Gastroesophageal sphincter (tissue), 4 donors: ENCODE data around the gene RNF32. TPM values are rescaled to one million over a fixed set of nuclear protein-coding genes. Genes with fewer than 3 reads are reported as not detected.

Experiments
- ATAC-seq: fragments of 150-250 bp; one replicate; pipeline ENCODE4 v1.9.1; 2016; ENCODE audit warnings: mild to moderate bottlenecking, moderate library complexity
- H3K27ac ChIP-seq, 4 donors: fragments of 200-600 bp; sonication (generic) in 3 of 4; 1 replicate in 3 of 4; 2 replicates in 1 of 4; pipeline ENCODE4 v1.5.1; 2016 to 2019
- H3K27me3 ChIP-seq: fragments of 200-600 bp; sonication (generic); one replicate; pipeline ENCODE4 v1.5.1; 2019
- H3K36me3 ChIP-seq, 2 donors: fragments of 200-600 bp; sonication (generic); one replicate each; pipeline ENCODE4 v1.5.1; 2019; ENCODE audit warnings: control low read depth in 1 of 2
- H3K4me1 ChIP-seq, 3 donors: fragments of 200-600 bp; sonication (generic); 1 replicate in 2 of 3; 2 replicates in 1 of 3; pipeline ENCODE4 v1.5.1; 2016 to 2019; ENCODE audit warnings: control low read depth in 2 of 3
- H3K4me3 ChIP-seq, 2 donors: fragments of 200-600 bp; sonication (generic); one replicate each; pipeline ENCODE4 v1.5.1; 2019; ENCODE audit warnings: mild to moderate bottlenecking in 1 of 2, moderate library complexity in 1 of 2
- H3K9me3 ChIP-seq, 3 donors: fragments of 200-600 bp; sonication (generic); one replicate each; pipeline ENCODE4 v1.5.1; 2017 to 2019; ENCODE audit warnings: control low read depth in 2 of 3
- EP300 ChIP-seq: sonication (generic); formaldehyde crosslinking; IDR thresholded peaks from one replicate; pipeline ENCODE4 v1.6.1; 2017; ENCODE audit warnings: antibody characterized with exemption, mild to moderate bottlenecking
- POLR2A ChIP-seq, 2 donors: fragments of 450-650 bp; IDR thresholded peaks; one replicate each; pipeline ENCODE4 v1.6.1; 2017; ENCODE audit warnings: antibody characterized with exemption in 2 of 2, mild to moderate bottlenecking in 2 of 2, moderate library complexity in 1 of 2
- POLR2AphosphoS5 ChIP-seq: sonication (generic); formaldehyde crosslinking; IDR thresholded peaks from one replicate; pipeline ENCODE4 v1.6.1; 2017; ENCODE audit warnings: antibody characterized with exemption
- WGBS, 2 donors: methylation state at CpG; one replicate each; pipeline ENCODE4 v1.1.5; 2018; ENCODE audit warnings: low coverage in 1 of 2; 5-methylcytosine and 5-hydroxymethylcytosine counted together
- total RNA-seq, 4 donors: library from RNA; depleted of rRNA; stranded (reverse); fragments of >200 nt; gene quantifications; one replicate each; pipeline ENCODE4 v1.1.0, GENCODE V29; 2016
- TF ChIP-seq, protein P1 (sequence below), 4 experiments: fragments of 200-600 bp in 2 of 4; fragments of 450-650 bp in 2 of 4; sonication (generic) in 1 of 4; IDR thresholded peaks; one replicate each; pipeline ENCODE4 v1.5.1; 2017 to 2019; ENCODE audit warnings: antibody characterized with exemption in 4 of 4, mild to moderate bottlenecking in 2 of 4, moderate library complexity in 2 of 4

The RNF32 gene
- total RNA-seq, 4 donors from 2014 or later: 0.35 to 0.67 TPM; not detected in 2

DNA sequence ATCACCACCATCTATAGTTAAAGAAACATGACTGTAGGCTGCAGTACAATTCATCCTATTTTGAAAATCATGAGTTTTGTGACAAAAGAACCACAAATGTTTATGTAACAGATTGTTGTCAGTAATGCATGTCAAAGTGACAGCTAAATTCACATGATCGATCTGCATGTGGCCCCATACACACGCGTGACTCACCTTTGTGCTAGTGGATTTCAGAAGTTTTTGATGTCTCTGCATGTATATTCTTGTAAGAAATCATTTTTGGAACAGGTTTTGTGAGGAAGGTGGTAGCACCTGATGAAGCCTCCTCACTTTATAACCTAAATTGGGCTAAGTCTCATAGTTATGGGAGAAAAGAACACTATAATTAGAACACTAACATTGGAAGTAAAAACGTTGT is 17.1 kb downstream of the RNF32 start:
- TF ChIP-seq EP300 (no peak), POLR2A (IDR thresholded peaks at IDR 0.05) (no peak), POLR2AphosphoS5 (no peak)
- TF ChIP-seq, protein P1, sequence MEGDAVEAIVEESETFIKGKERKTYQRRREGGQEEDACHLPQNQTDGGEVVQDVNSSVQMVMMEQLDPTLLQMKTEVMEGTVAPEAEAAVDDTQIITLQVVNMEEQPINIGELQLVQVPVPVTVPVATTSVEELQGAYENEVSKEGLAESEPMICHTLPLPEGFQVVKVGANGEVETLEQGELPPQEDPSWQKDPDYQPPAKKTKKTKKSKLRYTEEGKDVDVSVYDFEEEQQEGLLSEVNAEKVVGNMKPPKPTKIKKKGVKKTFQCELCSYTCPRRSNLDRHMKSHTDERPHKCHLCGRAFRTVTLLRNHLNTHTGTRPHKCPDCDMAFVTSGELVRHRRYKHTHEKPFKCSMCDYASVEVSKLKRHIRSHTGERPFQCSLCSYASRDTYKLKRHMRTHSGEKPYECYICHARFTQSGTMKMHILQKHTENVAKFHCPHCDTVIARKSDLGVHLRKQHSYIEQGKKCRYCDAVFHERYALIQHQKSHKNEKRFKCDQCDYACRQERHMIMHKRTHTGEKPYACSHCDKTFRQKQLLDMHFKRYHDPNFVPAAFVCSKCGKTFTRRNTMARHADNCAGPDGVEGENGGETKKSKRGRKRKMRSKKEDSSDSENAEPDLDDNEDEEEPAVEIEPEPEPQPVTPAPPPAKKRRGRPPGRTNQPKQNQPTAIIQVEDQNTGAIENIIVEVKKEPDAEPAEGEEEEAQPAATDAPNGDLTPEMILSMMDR (IDR thresholded peaks at IDR 0.05): no peak
- ATAC-seq: no peak
- Histone ChIP-seq H3K27me3 (peaks cover 56% of the 10 kb centered on the region), H3K9me3 (no peaks in the 10 kb centered on the region), H3K4me1 (no peaks in the 10 kb centered on the region), H3K4me3 (no peak overlapping the region), H3K27ac (no peak overlapping the region), H3K36me3 (no peaks in the 10 kb centered on the region)
- WGBS, 2 donors: 84 to 86% methylated on average over 4 of the region's 4 CpGs

DNA sequence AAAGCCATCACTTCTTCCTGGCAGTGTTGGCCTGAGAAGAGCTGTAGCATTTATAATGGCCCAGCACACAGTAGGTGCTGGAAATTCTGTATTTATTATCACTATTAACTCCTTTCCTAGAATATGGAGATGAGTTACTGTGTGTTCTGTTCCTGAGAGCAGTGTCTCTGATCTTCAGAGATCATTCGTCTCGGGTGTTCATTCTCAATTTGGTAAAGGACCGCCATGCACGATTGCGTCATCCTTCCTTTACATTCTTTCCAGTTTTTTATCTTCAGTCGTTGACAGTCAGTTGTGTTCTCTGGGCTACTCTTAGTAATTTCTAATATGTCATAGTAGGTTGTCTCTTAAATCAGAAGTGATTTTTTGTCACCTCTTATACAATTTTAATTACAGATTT is 18.6 kb downstream of the RNF32 start:
- Histone ChIP-seq H3K36me3 (no peaks in the 10 kb centered on the region), H3K27ac (no peak overlapping the region), H3K4me1 (no peaks in the 10 kb centered on the region), H3K27me3 (peaks cover 45% of the 10 kb centered on the region), H3K9me3 (no peaks in the 10 kb centered on the region), H3K4me3 (no peak overlapping the region)
- TF ChIP-seq, protein P1 (IDR thresholded peaks at IDR 0.05): no peak
- TF ChIP-seq POLR2AphosphoS5: no peak
- TF ChIP-seq POLR2A (IDR thresholded peaks at IDR 0.05): no peak
- no peak for TF ChIP-seq EP300
- no peak for ATAC-seq
- 86 to 92% methylated on average over 5 to 6 of the region's 6 CpGs for WGBS, 2 donors

- Histone ChIP-seq H3K9me3 (no peaks in the 10 kb centered on the region), H3K36me3 (no peaks in the 10 kb centered on the region), H3K27me3 (peaks cover 37% of the 10 kb centered on the region), H3K4me3 (no peak overlapping the region), H3K27ac (no peak overlapping the region), H3K4me1 (no peaks in the 10 kb centered on the region)
- TF ChIP-seq POLR2AphosphoS5 (no peak), POLR2A (IDR thresholded peaks at IDR 0.05) (no peak), EP300 (no peak)
- TF ChIP-seq, protein P1 (IDR thresholded peaks at IDR 0.05): no peak
- 63 to 77% methylated on average over 3 to 11 of the region's 11 CpGs for WGBS, 2 donors
- no peak for ATAC-seq
Measured at GRCh38 chr7:156659961-156660360, 19.4 kb downstream of the RNF32 start.

DNA sequence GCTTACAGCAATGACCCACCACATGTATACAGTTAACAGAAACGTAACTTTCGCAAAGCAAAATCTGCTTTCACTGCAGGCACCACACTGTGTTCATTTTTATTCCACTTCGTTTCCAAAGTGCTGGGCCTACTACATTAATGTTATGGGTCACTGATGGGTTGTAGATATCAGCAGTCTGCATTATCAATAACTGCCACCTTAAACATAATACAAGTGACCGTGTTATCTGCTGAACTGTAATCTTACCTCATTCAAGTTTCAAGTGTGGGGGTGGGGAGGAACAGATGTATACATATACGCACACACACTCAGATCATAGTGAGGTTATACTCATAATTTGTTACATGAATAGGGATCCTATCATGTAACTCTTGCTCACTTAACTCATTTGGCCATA is 21.1 kb downstream of the RNF32 start:
- no peak for ATAC-seq
- H3K27ac ChIP-seq: no peak overlapping the region
- H3K4me1 ChIP-seq: no peaks in the 10 kb centered on the region
- TF ChIP-seq, protein P1 (IDR thresholded peaks at IDR 0.05): no peak
- no peak for TF ChIP-seq POLR2AphosphoS5
- TF ChIP-seq EP300: no peak
- no peak for TF ChIP-seq POLR2A (IDR thresholded peaks at IDR 0.05)
- no peak overlapping the region for H3K4me3 ChIP-seq
- H3K27me3 ChIP-seq: peaks cover 22% of the 10 kb centered on the region
- H3K9me3 ChIP-seq: no peaks in the 10 kb centered on the region
- H3K36me3 ChIP-seq: no peaks in the 10 kb centered on the region
- WGBS, 2 donors: 56 to 78% methylated on average over 5 of the region's 5 CpGs

DNA sequence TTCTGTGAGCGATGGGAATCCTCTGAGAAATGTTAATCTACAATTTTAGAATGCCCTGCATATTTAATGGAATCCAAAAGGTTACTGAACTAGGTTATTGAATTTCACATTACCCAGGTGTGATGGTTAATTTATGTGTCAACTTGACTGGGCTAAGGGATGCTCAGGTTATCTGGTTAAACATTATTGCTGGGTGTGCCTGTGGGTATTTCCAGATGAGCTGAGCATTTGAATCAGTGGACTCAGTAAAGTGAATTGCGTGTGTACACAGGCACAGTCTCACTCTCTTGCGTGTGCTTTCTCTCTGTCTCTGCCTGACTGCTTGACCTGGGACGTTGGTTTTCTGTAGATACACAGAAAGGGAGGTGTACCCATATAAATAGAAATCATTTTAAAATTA is 21.7 kb downstream of the RNF32 start:
- TF ChIP-seq EP300 (no peak), POLR2AphosphoS5 (no peak)
- WGBS, 2 donors: 83 to 100% methylated on average over 1 to 4 of the region's 4 CpGs
- Histone ChIP-seq H3K36me3 (no peaks in the 10 kb centered on the region), H3K4me1 (no peaks in the 10 kb centered on the region), H3K27ac (no peak overlapping the region), H3K4me3 (no peak overlapping the region), H3K27me3 (peaks cover 16% of the 10 kb centered on the region), H3K9me3 (no peaks in the 10 kb centered on the region)
- no peak for ATAC-seq
